Measurements from ENCODE around the gene AARSD1.
"Not testable (repeated sequence)": the region's sequence is repeated elsewhere in the genome, so short reads cannot be mapped to it uniquely, and the experiment has no call there.

AARSD1 gene

GRCh38 chr17:42985225-42985624, 21.0 kb upstream of the AARSD1 start:
- no peak for DNase-seq
- intact Hi-C loops (cut with DNase I) = no loop called here

GRCh38 chr17:42982266-42982665, 18.0 kb upstream of the AARSD1 start:
- intact Hi-C loops (cut with DNase I) = no loop called here
- no peak for DNase-seq

GRCh38 chr17:42980766-42981397, 16.6 kb upstream of the AARSD1 start:
- peak; percentile 32 to 91 (median 68) for DNase-seq
- intact Hi-C loops (cut with DNase I) = no loop called here

GRCh38 chr17:42980274-42980765, 16.1 kb upstream of the AARSD1 start, which contains the start of gene RUNDC1:
Gene RUNDC1 (plus strand): TSS chr17:42980565. CDS start chr17:42980577, 12 bp downstream.
- peak; percentile 83 to 97 (median 93) for DNase-seq

GRCh38 chr17:42979511-42980273, 15.4 kb upstream of the AARSD1 start, which contains the start of gene PTGES3L:
Gene PTGES3L (minus strand): TSS chr17:42980080. CDS start chr17:42980053, 27 bp downstream.
- intact Hi-C loops (cut with DNase I) = no loop called here
- peak; percentile 43 to 91 (median 72) for DNase-seq

More at GRCh38 chr17:42980274-42980765, 16.1 kb upstream of the AARSD1 start, which contains the start of gene RUNDC1:
- intact Hi-C loops (cut with DNase I) = no loop called here

GRCh38 chr17:42975701-42976100, 11.4 kb upstream of the AARSD1 start:
- intact Hi-C loops (cut with DNase I); DNase-seq: not testable (repeated sequence)

- DNase-seq = no peak
- intact Hi-C loops (cut with DNase I) = no loop called here
Observed at GRCh38 chr17:42975265-42975664, 11.0 kb upstream of the AARSD1 start.

- intact Hi-C loops (cut with DNase I) = not testable (repeated sequence)
Observed at GRCh38 chr17:42973323-42973722, 9.1 kb upstream of the AARSD1 start.

GRCh38 chr17:42971589-42971988, 7.3 kb upstream of the AARSD1 start:
- intact Hi-C loops (cut with DNase I) = no loop called here
- no peak for DNase-seq

More at GRCh38 chr17:42973323-42973722, 9.1 kb upstream of the AARSD1 start:
- DNase-seq = not testable (repeated sequence)

- intact Hi-C loops (cut with DNase I) = no loop called here
- no peak for DNase-seq
Observed at GRCh38 chr17:42969001-42969581, 4.8 kb upstream of the AARSD1 start.

- intact Hi-C loops (cut with DNase I) = no loop called here
- no peak for DNase-seq
Observed at GRCh38 chr17:42967925-42968324, 3.7 kb upstream of the AARSD1 start.

GRCh38 chr17:42953669-42954068, 10.6 kb downstream of the AARSD1 start:
- intact Hi-C loops (cut with DNase I) = no loop called here
- DNase-seq = no peak

- intact Hi-C loops (cut with DNase I) = no loop called here
- no peak for DNase-seq
Observed at GRCh38 chr17:42950044-42950783, 14.0 kb downstream of the AARSD1 start.

- intact Hi-C loops (cut with DNase I) = no loop called here
- no peak for DNase-seq
Observed at GRCh38 chr17:42946812-42947211, 17.4 kb downstream of the AARSD1 start.

- intact Hi-C loops (cut with DNase I) = no loop called here
- no peak for DNase-seq
Observed at GRCh38 chr17:42944211-42944610, 20.0 kb downstream of the AARSD1 start.

- peak in 40 of 42 donors; percentile 11 to 71 (median 46) for DNase-seq
- intact Hi-C loops (cut with DNase I) = loop anchor here (10.0 kb wide), 1 partner anchor 93 kb away; the partner anchor contains the start of gene AOC2
Observed at GRCh38 chr17:42937712-42938596, 26.3 kb downstream of the AARSD1 start.

- no peak for DNase-seq
- intact Hi-C loops (cut with DNase I) = no loop called here
Observed at GRCh38 chr17:42929497-42929844, 34.8 kb downstream of the AARSD1 start.
